Measurements from ENCODE around the gene C22orf23.

C22orf23 gene

GRCh38 chr22:37906364-37907008, 46.9 kb downstream of the C22orf23 start:
- Histone ChIP-seq H3K36me3 (ENCODE audit: control insufficient read depth in 1 of 2, insufficient read depth in 2 of 2, low read length in 2 of 2) (peaks cover 15 to 18% of the 10 kb centered on the region in 2 experiments), H4K91ac (ENCODE audit: low read depth, low read length) (peak overlapping the region; percentile 99), H3K4me3 (ENCODE audit: low read depth, low read length) (peak overlapping the region; percentile 85), H3K14ac (ENCODE audit: low read length) (peak overlapping the region; percentile 98), H2AK5ac (ENCODE audit: low read length) (peak overlapping the region; percentile 96), H3K4ac (ENCODE audit: low read depth, low read length) (peak overlapping the region; percentile 99), H3K27ac (ENCODE audit: low read depth, low read length) (peak overlapping the region; percentile 99), H3K18ac (ENCODE audit: low read length) (peak overlapping the region; percentile 99), H4K12ac (ENCODE audit: low read depth, low read length) (peak overlapping the region; percentile 94), H2AFZ (ENCODE audit: insufficient read depth, low read length, poor library complexity) (peak overlapping the region; percentile 85), H3K79me2 (ENCODE audit: control insufficient read depth, insufficient read depth, low read length, poor library complexity) (peaks cover 34% of the 10 kb centered on the region), H3K4me2 (ENCODE audit: low read length) (peak overlapping the region; percentile 65), H3K9me3 (ENCODE audit: insufficient read depth, low read depth, low read length) (no peaks in the 10 kb centered on the region), H3K9ac (ENCODE audit: low read length) (peak overlapping the region; percentile 79), H2BK12ac (ENCODE audit: low read length) (peak overlapping the region; percentile 11), H3K79me1 (ENCODE audit: low read length) (peaks cover 37% of the 10 kb centered on the region), H3K27me3 (ENCODE audit: insufficient read depth, low read length) (no peaks in the 10 kb centered on the region), H2BK5ac (ENCODE audit: low read depth, low read length, poor library complexity) (peak overlapping the region; percentile 98), H3K4me1 (ENCODE audit: control insufficient read depth in 1 of 2, insufficient read depth in 2 of 2, low read length in 2 of 2) (peaks cover 34 to 37% of the 10 kb centered on the region in 2 experiments), H4K8ac (ENCODE audit: low read depth, low read length) (peak overlapping the region; percentile 97), H3K23ac (ENCODE audit: low read length) (no peak overlapping the region), H2BK120ac (ENCODE audit: insufficient read depth, low read length, poor library complexity) (peak overlapping the region; percentile 93)
- no CpG with 5 or more reads among the region's 75 CpGs for WGBS (ENCODE audit: extremely low coverage, insufficient coverage, insufficient read length)
- DNase-seq, result no peak

GRCh38 chr22:37905534-37906363, 47.7 kb downstream of the C22orf23 start, which contains the start of gene MICALL1:
Gene MICALL1 (plus strand): TSS chr22:37906297. CDS start chr22:37906423, 126 bp downstream.
- peak; percentile 62 to 82 for DNase-seq
- H3K4me3 ChIP-seq (ENCODE audit: low read depth, low read length), result peak within 1 kb of the TSS; percentile 85
- peaks cover 31% of the 10 kb centered on the region for H3K79me2 ChIP-seq (ENCODE audit: control insufficient read depth, insufficient read depth, low read length, poor library complexity)
- peak within 1 kb of the TSS; percentile 98 for H2BK5ac ChIP-seq (ENCODE audit: low read depth, low read length, poor library complexity)
- no peaks in the 10 kb centered on the region for H3K27me3 ChIP-seq (ENCODE audit: insufficient read depth, low read length)
- H4K8ac ChIP-seq (ENCODE audit: low read depth, low read length), result peak within 1 kb of the TSS; percentile 97
- peak within 1 kb of the TSS; percentile 98 for H3K14ac ChIP-seq (ENCODE audit: low read length)
- H4K91ac ChIP-seq (ENCODE audit: low read depth, low read length), result peak within 1 kb of the TSS; percentile 99
- H2BK12ac ChIP-seq (ENCODE audit: low read length), result peak within 1 kb of the TSS; percentile 86
- H4K12ac ChIP-seq (ENCODE audit: low read depth, low read length), result peak within 1 kb of the TSS; percentile 94
- peak within 1 kb of the TSS; percentile 85 for H2AFZ ChIP-seq (ENCODE audit: insufficient read depth, low read length, poor library complexity)
- peak within 1 kb of the TSS; percentile 99 for H3K18ac ChIP-seq (ENCODE audit: low read length)
- H3K4me2 ChIP-seq (ENCODE audit: low read length), result peak within 1 kb of the TSS; percentile 65
- peak within 1 kb of the TSS; percentile 99 for H3K4ac ChIP-seq (ENCODE audit: low read depth, low read length)
- H3K4me1 ChIP-seq (ENCODE audit: control insufficient read depth in 1 of 2, insufficient read depth in 2 of 2, low read length in 2 of 2), result peaks cover 28 to 35% of the 10 kb centered on the region in 2 experiments
- peaks cover 9 to 13% of the 10 kb centered on the region in 2 experiments for H3K36me3 ChIP-seq (ENCODE audit: control insufficient read depth in 1 of 2, insufficient read depth in 2 of 2, low read length in 2 of 2)
- no peak within 1 kb of the TSS for H3K23ac ChIP-seq (ENCODE audit: low read length)
- H3K9me3 ChIP-seq (ENCODE audit: insufficient read depth, low read depth, low read length), result no peaks in the 10 kb centered on the region
- H2AK5ac ChIP-seq (ENCODE audit: low read length), result peak within 1 kb of the TSS; percentile 96
- no CpG with 5 or more reads among the region's 90 CpGs for WGBS (ENCODE audit: extremely low coverage, insufficient coverage, insufficient read length)
- H2BK120ac ChIP-seq (ENCODE audit: insufficient read depth, low read length, poor library complexity), result peak within 1 kb of the TSS; percentile 99
- peaks cover 36% of the 10 kb centered on the region for H3K79me1 ChIP-seq (ENCODE audit: low read length)
- H3K9ac ChIP-seq (ENCODE audit: low read length), result peak within 1 kb of the TSS; percentile 79
- H3K27ac ChIP-seq (ENCODE audit: low read depth, low read length), result peak within 1 kb of the TSS; percentile 99

- Histone ChIP-seq H3K4ac (ENCODE audit: low read depth, low read length) (peak overlapping the region; percentile 78), H3K79me2 (ENCODE audit: control insufficient read depth, insufficient read depth, low read length, poor library complexity) (peaks cover 28% of the 10 kb centered on the region), H2BK120ac (ENCODE audit: insufficient read depth, low read length, poor library complexity) (peak overlapping the region; percentile 99), H3K18ac (ENCODE audit: low read length) (peak overlapping the region; percentile 94), H3K9me3 (ENCODE audit: insufficient read depth, low read depth, low read length) (no peaks in the 10 kb centered on the region), H3K4me2 (ENCODE audit: low read length) (peak overlapping the region; percentile 65), H4K91ac (ENCODE audit: low read depth, low read length) (peak overlapping the region; percentile 98), H3K27ac (ENCODE audit: low read depth, low read length) (peak overlapping the region; percentile 99), H2BK5ac (ENCODE audit: low read depth, low read length, poor library complexity) (peak overlapping the region; percentile 97), H3K23ac (ENCODE audit: low read length) (no peak overlapping the region), H3K4me3 (ENCODE audit: low read depth, low read length) (no peak overlapping the region), H2BK12ac (ENCODE audit: low read length) (peak overlapping the region; percentile 96), H4K8ac (ENCODE audit: low read depth, low read length) (peak overlapping the region; percentile 82), H3K9ac (ENCODE audit: low read length) (no peak overlapping the region), H3K27me3 (ENCODE audit: insufficient read depth, low read length) (no peaks in the 10 kb centered on the region), H4K12ac (ENCODE audit: low read depth, low read length) (peak overlapping the region; percentile 72), H3K14ac (ENCODE audit: low read length) (peak overlapping the region; percentile 97), H3K4me1 (ENCODE audit: control insufficient read depth in 1 of 2, insufficient read depth in 2 of 2, low read length in 2 of 2) (peaks cover 23 to 27% of the 10 kb centered on the region in 2 experiments), H3K79me1 (ENCODE audit: low read length) (peaks cover 35% of the 10 kb centered on the region), H3K36me3 (ENCODE audit: control insufficient read depth in 1 of 2, insufficient read depth in 2 of 2, low read length in 2 of 2) (peaks cover 3 to 6% of the 10 kb centered on the region in 2 experiments), H2AK5ac (ENCODE audit: low read length) (peak overlapping the region; percentile 95), H2AFZ (ENCODE audit: insufficient read depth, low read length, poor library complexity) (peak overlapping the region; percentile 41)
- peak; percentile 93 to 97 for DNase-seq
- no CpG with 5 or more reads among the region's 10 CpGs for WGBS (ENCODE audit: extremely low coverage, insufficient coverage, insufficient read length)
Measured at GRCh38 chr22:37904572-37905533, 48.5 kb downstream of the C22orf23 start.
